GM19351 (cell line): ENCODE data around the gene RTP5.
"Not testable (repeated sequence)": the region's sequence is repeated elsewhere in the genome, so short reads cannot be mapped to it uniquely, and the experiment has no call there.

Experiments
- ATAC-seq: cut with Tn5 transposase; IDR thresholded peaks from one replicate; pipeline ENCODE4 v1.9.1; 2021; ENCODE audit warnings: mild to moderate bottlenecking, moderate library complexity; ENCODE audit not compliant: unreplicated experiment

Gene RTP5

GRCh38 chr2:241913703-241914102 lies 44.2 kb downstream of the RTP5 start:
- no peak for ATAC-seq

GRCh38 chr2:241914542-241914941 lies 45.0 kb downstream of the RTP5 start:
- ATAC-seq, result no peak

- not testable (repeated sequence) for ATAC-seq
Measured at GRCh38 chr2:241921631-241922030, 52.1 kb downstream of the RTP5 start.

GRCh38 chr2:241922411-241922810 lies 52.9 kb downstream of the RTP5 start:
- no peak for ATAC-seq

- not testable (repeated sequence) for ATAC-seq
Measured at GRCh38 chr2:241922816-241923601, 53.5 kb downstream of the RTP5 start.
